GM18526 (cell line): ENCODE data around the gene C14orf39.

Source experiments
- POLR2A ChIP-seq: IDR thresholded peaks from 3 replicates; pipeline ENCODE4 v1.6.1; 2011; ENCODE audit not compliant: insufficient read length; ENCODE audit errors: extremely low read depth

Gene C14orf39

DNA sequence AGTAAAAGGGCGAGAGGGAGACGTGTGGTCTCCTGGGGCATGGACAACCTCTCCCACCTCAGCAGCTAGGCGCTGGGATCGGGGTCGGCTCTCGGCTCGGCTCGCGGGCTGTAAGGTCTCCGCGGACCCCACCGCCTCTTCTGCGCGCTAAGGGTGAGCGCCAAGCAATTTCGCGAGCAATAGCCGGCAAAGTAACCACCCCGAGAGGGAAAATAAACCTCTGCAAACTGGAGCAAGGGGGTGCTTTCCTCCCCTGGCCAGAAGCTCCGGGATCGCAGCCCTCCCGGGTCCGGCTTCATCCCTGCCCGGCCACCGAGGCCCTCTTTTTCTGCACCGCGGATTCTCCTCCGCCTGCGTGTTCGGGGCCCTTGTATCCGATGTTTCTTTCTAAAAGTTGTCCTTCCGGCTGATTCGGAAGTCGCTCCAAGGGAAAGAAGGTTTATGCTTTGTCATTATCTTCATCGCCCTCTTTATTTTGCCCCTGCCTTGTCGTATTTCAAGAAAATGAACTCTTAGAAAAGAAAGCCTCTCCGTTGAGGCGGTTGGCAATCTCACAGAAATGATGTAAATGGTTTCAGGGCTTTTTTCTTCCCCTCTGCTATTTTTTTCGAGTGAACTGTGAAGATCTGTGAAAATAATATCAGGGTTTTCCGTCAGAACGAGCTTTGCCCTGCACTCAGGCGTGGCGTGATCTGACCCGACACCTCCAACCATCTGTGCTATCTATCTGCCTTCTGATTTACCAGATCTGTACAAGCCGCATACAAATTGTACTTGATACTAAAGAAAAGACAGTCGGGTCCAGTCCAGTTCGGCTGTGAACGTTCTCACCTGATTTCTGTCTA, 21.3 kb upstream of the C14orf39 start:
- TF ChIP-seq POLR2A = no peak

DNA sequence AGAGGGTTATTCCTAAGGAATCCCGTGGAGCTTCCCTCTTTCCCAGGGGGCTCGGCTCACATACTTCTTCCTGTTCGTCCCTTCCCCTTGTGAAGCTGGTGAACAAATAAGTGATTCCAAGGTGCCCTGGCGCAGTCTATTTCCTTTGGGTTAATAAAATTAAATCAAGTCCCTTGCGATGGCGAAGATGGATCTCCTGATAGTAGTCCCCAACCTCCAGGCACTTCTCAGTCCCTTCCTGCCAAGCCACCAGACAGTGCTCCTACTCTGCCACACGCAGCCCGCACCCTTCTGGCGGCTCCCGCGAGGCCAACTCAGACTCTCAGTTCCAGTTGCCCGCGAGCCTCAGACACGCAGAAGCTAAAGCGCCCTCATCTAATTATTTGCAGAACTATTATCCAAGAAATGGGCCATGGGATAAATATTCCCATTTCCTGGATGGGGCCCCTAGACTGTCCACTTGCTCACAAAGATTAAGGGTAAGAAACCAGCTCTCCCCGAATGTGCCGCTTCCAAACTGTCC, 20.7 kb upstream of the C14orf39 start:
- TF ChIP-seq POLR2A = no peak

DNA sequence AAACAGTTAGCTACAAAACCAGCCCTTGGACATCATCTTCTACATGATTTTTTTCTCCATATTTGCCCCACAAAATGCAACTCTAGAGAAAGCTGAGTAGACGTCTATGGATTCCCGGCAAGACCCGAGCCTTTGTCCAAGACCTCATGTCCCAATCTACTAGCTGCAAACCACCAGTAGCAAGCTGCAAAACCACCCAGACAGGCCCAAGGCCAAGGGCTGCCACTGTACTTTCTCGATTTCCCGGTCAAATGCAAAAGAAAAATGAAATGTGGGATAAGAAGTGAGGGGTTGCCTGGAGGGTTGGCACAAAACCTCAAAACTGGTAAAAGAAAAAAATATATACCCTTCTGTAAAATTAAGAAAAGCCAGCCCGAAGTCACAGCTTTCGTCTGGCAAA, 20.1 kb upstream of the C14orf39 start:
- TF ChIP-seq POLR2A = no peak

DNA sequence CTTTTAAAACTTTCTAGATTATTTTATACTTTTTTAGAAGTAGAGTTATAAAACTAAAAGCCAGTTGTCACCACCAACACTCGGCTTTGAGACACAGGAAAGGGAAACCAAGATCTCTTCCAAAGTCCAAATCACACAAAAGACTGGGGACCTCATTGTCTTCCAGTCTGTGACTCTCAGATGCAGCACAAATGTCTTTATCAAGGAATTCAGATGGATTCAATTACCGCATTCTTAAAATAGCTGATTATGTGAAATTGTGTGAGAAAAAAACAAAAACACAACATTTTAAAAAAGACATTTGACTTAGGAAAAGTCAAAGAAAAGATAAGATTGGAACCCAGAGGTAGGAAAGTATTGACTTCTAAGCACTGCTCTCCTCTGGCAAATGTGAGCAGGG, 19.6 kb upstream of the C14orf39 start:
- TF ChIP-seq POLR2A = no peak

GRCh38 chr14:60502541-60502940, 16.7 kb upstream of the C14orf39 start:
- TF ChIP-seq POLR2A = no peak

DNA sequence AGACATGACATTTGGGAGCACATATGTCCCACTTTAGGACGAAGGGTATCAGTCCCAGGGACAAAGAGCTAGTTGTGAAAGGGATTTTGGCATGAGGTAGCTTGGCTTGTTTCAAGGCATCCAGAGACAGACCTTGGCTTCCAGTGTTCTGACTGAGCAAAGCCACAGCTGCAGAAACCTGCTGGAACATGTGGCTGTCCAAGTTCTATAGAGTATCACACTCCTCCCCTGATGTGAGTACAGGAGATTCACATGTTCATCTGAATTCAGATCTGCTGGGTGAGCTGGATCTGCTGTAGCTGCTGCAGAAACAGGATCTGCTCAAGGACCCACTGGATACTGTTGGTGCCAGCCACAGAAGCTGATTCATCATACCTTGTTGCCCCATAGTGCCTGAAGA, 10.1 kb upstream of the C14orf39 start:
- TF ChIP-seq POLR2A = no peak

GRCh38 chr14:60490270-60490669, 4.4 kb upstream of the C14orf39 start:
- TF ChIP-seq POLR2A = no peak

DNA sequence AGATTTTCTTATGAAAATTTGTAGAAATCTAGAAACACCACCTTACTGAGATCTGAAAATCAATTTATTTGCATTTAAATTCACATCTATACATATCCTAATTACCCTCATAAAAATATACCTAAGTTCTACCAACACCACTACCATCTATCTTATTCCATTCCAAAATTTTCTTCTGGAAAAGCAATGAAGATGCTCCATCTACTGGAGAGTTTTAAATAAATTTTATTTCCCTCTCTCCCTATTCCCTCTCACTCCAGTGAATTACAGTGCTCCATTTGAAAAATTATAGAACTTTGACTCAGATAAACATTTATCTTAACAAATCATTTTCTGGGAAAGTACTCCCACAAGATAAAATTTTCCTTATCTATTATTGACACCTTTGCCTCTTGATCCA, 2.3 kb upstream of the C14orf39 start:
- TF ChIP-seq POLR2A = no peak

- no peak for TF ChIP-seq POLR2A
These were observed 1.3 kb upstream of the C14orf39 start for GRCh38 chr14:60487211-60487610.

DNA sequence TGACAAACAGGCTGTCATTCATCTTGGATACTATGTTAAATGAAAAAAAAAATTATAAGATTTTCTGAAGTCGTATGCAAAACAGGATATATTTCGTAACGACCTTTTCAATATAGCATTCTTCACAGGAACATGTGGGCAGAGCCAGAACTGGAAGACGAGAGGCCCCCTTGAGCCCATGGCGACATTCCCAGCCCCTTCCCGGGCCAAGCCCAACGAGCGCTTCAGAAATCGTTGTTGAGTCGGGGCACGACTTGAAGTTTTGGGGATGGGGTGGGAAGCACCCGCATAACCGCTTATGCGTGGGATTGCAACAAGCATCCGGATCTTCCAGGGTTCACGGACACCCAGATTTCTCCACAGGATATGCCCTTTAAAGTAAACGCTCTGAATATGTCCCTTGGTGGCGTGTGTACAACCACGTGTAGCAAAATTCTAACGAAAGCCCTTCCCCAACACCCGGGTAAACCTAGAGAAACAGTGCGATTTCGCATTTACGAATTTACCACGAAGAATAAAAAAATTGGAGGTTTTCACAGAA, 736 bp downstream of the C14orf39 start:
- no peak for TF ChIP-seq POLR2A

DNA sequence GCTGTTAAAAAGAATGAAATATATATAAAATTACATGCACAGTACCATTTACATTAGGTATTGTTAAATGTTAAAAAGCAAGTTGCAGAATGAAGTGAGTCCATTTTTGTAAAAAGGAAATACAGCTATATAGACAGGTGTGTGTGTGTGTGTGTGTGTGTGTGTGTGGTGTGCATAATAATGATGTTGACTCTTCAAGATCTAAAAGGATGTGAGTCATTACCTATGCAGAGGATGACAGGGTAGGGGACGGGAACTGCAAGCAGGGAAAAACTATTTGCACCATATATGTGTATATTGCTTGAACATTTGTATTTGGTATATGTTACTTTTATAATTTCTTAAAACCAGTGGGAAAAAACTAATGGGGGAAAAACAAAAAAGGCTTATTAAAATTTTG, 3.1 kb downstream of the C14orf39 start:
- TF ChIP-seq POLR2A = no peak

DNA sequence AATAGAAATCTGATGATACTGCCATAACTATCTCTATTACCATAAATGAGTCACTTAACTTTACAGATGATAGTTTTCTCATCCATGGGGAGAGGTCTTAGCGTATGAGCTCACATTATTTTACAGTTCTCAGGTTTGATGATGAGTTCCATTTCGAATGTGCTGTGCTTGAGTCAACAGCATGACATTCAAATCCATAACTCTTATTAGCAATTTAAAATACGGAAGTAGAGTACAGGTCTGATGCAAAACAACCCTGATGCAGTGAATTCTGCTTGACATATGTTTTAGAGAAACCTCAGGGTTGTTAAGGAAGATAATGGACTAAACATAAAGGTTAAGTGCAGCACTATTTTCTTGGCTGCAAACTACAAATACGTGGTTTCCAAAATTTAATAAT, 30.0 kb downstream of the C14orf39 start:
- no peak for TF ChIP-seq POLR2A

GRCh38 chr14:60430276-60430675, 55.6 kb downstream of the C14orf39 start:
- no peak for TF ChIP-seq POLR2A

DNA sequence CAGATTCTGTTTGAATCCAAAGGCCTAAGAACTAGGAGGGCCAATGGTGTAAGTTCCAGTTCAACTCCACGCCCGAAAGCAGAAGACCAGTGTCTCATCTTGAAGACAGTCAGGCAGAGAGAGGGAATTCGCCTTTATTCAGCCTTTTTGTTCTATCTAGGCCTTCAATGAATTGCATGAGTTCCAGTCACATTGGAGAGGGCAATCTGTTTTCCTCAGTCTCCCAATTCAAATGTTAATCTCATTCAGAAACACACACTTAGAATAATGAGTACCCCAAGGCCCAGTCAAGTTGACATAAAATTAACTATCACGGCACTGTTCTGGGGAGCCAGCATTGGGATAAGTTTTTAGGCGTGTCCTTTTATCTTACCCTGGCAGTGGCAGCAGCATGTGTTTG, 65.8 kb downstream of the C14orf39 start:
- no peak for TF ChIP-seq POLR2A

- TF ChIP-seq POLR2A = no peak
These were observed 89.0 kb downstream of the C14orf39 start for GRCh38 chr14:60396718-60397343.
